Right cardiac atrium (tissue), 5 donors: ENCODE measurements around the gene MAP3K5. TPM values are rescaled to one million over a fixed set of nuclear protein-coding genes. Genes with fewer than 3 reads are reported as not detected.
A peak's percentile ranks its signal among the peaks of the same experiment; 100 is the strongest.
"Not testable (repeated sequence)": the region's sequence is repeated elsewhere in the genome, so short reads cannot be mapped to it uniquely, and the experiment has no call there.

Experiments
- ATAC-seq, 2 donors: fragments of 200-7000 bp; cut with Tn5 transposase; one replicate each; pipeline versions ENCODE4 v1.8.0 to v1.9.1; 2020; ENCODE audit warnings: moderate library complexity in 2 of 2, mild to moderate bottlenecking in 1 of 2
- DNase-seq, 3 donors: peaks; one replicate each; pipeline ENCODE4 v3.0.0-alpha.2; 2020
- H3K27ac ChIP-seq: one replicate; pipeline ENCODE4 v1.5.1; 2013; ENCODE audit warnings: mild to moderate bottlenecking, low read length, control low read depth, moderate library complexity
- H3K27me3 ChIP-seq: one replicate; pipeline ENCODE4 v1.6.1; 2013; ENCODE audit not compliant: control insufficient read depth, insufficient read depth
- H3K4me1 ChIP-seq: one replicate; pipeline ENCODE4 v1.6.1; 2013; ENCODE audit warnings: low read length; ENCODE audit not compliant: control insufficient read depth, insufficient read depth
- H3K4me3 ChIP-seq: one replicate; pipeline ENCODE4 v1.5.1; 2013; ENCODE audit warnings: low read length, control low read depth
- H3K9me3 ChIP-seq: one replicate; pipeline ENCODE4 v1.6.1; 2013; ENCODE audit warnings: low read length; ENCODE audit not compliant: control insufficient read depth
- WGBS: extraction: QIAGEN DNeasy Blood & Tissue Kit; methylation state at CpG from one replicate; pipeline ENCODE4 v1.1.7; 2013; 5-methylcytosine and 5-hydroxymethylcytosine counted together
- intact Hi-C, 4 donors: fragments of 100-400 bp; cut with DNase I; formaldehyde crosslinking; loops; one replicate each; pipeline versions ENCODE4 v1.11.0 to v1.14.0; 2022 to 2023
- polyA plus RNA-seq: library from polyadenylated mRNA; stranded (reverse); fragments of 200-250 nt; gene quantifications from one replicate; pipeline ENCODE4 v1.2.3, GENCODE V29; 2013
- total RNA-seq, 4 donors: library from RNA; stranded (reverse); fragmentation: NEBNext Ultra II Directional; extraction: Animal tissue kit (Norgen Biotek cat#: 25700); gene quantifications; one replicate each; pipeline ENCODE4 v1.2.1, GENCODE V29; 2021
- donor health status: healthy with polysubstance abuse.
- donor health status: DM: no; HTN: yes; CAD: no.
- donor health status: DM: no; HTN: no; CAD: no.
- donor health status: DM: no; HTN: yes; CAD: no; lungs with severe emphysema.
- donor health status: DM: yes; HTN: yes; CAD: no.

The MAP3K5 gene
- total and polyA plus RNA-seq, 5 donors: 2.8 to 7.3 (median 4.0) TPM

DNA sequence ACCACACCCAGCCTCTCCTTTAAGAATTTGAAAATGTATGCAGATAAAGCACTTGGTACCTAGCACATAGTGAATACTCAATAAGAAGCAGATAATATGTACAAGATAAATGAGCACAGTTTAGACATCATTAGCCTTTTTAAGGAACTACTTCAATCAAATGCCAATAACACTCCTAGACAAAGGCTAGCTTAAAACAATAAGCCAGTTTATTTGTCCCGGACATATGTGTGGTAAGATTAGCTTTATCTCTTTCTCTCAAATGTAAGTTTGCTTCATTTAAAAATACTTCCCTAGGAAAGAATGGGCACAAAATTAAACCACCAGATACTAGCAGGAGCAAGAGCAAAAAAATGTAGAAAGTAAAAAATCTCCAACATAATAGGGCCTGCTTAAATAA, 73.8 kb downstream of the MAP3K5 start:
- no peak for DNase-seq
- Histone ChIP-seq H3K27ac (no peak overlapping the region), H3K27me3 (no peaks in the 10 kb centered on the region), H3K9me3 (no peaks in the 10 kb centered on the region), H3K4me3 (no peak overlapping the region), H3K4me1 (no peaks in the 10 kb centered on the region)
- peak in 1 of 2 donors; percentile 33 for ATAC-seq
- intact Hi-C loops: no loop called here
- 38% methylated on average over 1 of the region's 1 CpG for WGBS

DNA sequence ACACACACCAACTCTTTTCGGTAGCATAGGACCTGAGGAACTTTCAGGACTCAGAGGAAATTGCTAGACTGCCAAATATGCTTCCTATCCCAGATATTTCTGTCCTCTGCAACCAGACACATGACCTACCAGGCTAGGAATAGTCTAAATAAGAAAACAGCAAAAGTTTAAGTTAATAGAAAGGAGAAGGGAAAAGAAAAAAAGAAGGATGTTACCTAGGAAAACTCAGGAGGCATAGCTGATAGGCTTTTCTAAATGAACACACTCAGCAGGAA, 74.6 kb downstream of the MAP3K5 start:
- DNase-seq (no peak), ATAC-seq (peak; percentile 54 to 80)
- H3K4me1 ChIP-seq: no peaks in the 10 kb centered on the region
- WGBS: 10% methylated on average over 1 of the region's 1 CpG
- no peaks in the 10 kb centered on the region for H3K27me3 ChIP-seq
- no peak overlapping the region for H3K27ac ChIP-seq
- no peaks in the 10 kb centered on the region for H3K9me3 ChIP-seq
- intact Hi-C loops: no loop called here
- peak overlapping the region; percentile 15 for H3K4me3 ChIP-seq

DNA sequence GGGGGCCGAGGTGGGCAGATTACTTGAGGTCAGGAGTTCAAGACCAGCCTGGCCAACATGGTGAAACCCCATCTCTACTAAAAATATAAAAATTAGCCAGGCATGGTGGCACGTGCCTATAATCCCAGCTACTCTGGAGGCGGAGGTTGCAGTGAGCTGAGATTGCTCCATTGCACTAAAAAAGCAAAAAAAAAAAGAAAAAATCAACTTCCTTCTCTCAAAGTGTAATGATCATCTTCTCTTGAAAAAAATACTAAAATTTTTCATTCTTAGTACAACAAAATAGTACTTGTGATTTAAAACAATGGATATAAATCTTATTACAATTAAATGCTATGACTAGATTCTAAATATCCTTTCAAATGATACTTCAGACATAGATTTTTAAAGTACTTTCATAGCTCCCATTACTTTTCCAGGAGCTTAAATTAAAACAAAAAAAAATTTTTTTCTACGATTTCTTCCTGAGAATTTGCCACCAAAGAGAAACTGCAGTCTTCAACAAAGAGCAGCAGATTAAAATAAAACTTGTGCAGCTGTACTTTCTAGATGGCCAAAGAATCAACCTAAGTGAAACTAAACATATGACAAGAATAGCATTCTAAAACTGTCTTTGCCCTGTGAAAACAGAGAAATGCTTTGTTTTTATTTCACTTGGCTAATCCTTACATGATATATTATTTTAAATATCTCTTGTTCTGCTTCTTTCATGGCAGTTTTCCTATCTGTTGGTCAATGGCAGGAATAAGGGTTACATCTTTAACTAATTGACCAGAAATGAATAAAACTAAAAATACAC, 75.2 kb downstream of the MAP3K5 start:
- Histone ChIP-seq H3K9me3 (no peaks in the 10 kb centered on the region), H3K4me1 (no peaks in the 10 kb centered on the region), H3K4me3 (peak overlapping the region; percentile 15), H3K27ac (no peak overlapping the region), H3K27me3 (no peaks in the 10 kb centered on the region)
- ATAC-seq (no peak), DNase-seq (no peak)
- intact Hi-C loops: no loop called here
- WGBS: 34% methylated on average over 4 of the region's 4 CpGs

DNA sequence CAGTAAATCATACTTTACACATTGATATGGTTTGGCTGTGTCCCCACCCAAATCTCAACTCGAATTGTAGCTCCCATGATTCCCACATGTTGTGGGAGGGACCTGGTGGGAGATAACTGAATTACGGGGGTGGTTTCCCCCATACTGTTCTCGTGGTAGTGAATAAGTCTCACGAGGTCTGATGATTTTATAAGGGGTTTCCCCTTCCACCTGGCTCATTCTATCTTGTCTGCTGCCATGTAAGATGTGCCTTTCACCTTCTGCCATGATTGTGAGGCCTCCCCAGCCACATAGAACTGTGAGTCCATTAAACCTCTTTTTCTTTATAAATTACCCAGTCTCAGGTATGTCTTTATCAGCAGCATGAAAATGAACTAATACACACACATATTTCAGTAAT, 79.6 kb downstream of the MAP3K5 start:
- H3K27ac ChIP-seq, H3K4me3 ChIP-seq, H3K4me1 ChIP-seq, DNase-seq, intact Hi-C loops, ATAC-seq, H3K9me3 ChIP-seq, H3K27me3 ChIP-seq: not testable (repeated sequence)
- WGBS: 79% methylated on average over 4 of the region's 4 CpGs

- no peak for ATAC-seq
- intact Hi-C loops: no loop called here
- Histone ChIP-seq H3K4me1 (no peaks in the 10 kb centered on the region), H3K4me3 (no peak overlapping the region), H3K27me3 (no peaks in the 10 kb centered on the region), H3K27ac (no peak overlapping the region), H3K9me3 (no peaks in the 10 kb centered on the region)
- no peak for DNase-seq
- WGBS: 66% methylated on average over 2 of the region's 2 CpGs
Observed at GRCh38 chr6:136711644-136712043, 80.6 kb downstream of the MAP3K5 start.

- Histone ChIP-seq H3K4me1 (no peaks in the 10 kb centered on the region), H3K27ac (no peak overlapping the region), H3K27me3 (no peaks in the 10 kb centered on the region), H3K4me3 (no peak overlapping the region), H3K9me3 (no peaks in the 10 kb centered on the region)
- intact Hi-C loops: no loop called here
- DNase-seq (no peak), ATAC-seq (no peak)
- WGBS: 77% methylated on average over 7 of the region's 7 CpGs
Observed at GRCh38 chr6:136710877-136711552, 81.3 kb downstream of the MAP3K5 start.

DNA sequence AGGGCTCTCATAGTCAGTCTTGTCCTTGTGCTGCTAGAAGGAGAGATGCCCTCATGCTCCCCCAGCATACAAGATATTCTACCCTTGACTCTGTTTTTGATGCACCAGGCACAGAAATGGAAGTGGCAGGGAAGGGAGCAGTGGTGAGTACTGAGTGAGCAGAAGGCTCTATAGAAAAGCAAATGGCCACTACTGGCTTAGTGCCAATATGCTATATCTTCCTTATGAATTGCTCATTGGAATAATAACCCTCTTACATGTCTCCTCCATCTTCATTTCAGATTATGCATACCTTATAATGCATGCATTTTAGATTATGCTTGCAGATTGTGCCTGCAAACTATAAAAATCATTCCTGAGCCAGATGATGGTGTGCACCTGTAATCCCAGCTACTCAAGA, 82.8 kb downstream of the MAP3K5 start:
- DNase-seq (no peak), ATAC-seq (no peak)
- Histone ChIP-seq H3K4me3 (no peak overlapping the region), H3K27me3 (no peaks in the 10 kb centered on the region), H3K4me1 (no peaks in the 10 kb centered on the region), H3K9me3 (no peaks in the 10 kb centered on the region), H3K27ac (no peak overlapping the region)
- intact Hi-C loops: no loop called here

DNA sequence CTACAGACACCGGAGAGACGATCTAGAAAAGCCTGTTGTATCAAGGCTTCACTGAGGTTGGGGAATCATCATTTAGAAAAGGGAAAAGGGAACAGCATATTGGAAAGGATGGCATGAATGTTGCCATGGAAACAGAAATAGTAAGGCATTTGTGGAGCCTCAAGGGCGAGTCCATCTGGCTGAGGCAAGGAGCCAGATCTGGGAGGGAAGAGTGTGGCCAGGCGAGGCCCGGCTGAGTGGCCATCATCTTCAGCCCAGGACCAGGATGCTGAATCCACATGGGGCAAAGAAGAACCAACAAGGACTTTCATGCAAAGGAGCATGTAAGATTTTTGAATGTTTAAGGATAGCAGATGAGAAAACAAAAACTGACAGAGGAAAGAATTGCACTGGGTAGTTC, 85.8 kb downstream of the MAP3K5 start:
- no peak overlapping the region for H3K27ac ChIP-seq
- 78% methylated on average over 5 of the region's 5 CpGs for WGBS
- ATAC-seq: no peak
- no peak for DNase-seq
- intact Hi-C loops: no loop called here
- H3K9me3 ChIP-seq: no peaks in the 10 kb centered on the region
- H3K4me1 ChIP-seq: no peaks in the 10 kb centered on the region
- no peak overlapping the region for H3K4me3 ChIP-seq
- no peaks in the 10 kb centered on the region for H3K27me3 ChIP-seq

DNA sequence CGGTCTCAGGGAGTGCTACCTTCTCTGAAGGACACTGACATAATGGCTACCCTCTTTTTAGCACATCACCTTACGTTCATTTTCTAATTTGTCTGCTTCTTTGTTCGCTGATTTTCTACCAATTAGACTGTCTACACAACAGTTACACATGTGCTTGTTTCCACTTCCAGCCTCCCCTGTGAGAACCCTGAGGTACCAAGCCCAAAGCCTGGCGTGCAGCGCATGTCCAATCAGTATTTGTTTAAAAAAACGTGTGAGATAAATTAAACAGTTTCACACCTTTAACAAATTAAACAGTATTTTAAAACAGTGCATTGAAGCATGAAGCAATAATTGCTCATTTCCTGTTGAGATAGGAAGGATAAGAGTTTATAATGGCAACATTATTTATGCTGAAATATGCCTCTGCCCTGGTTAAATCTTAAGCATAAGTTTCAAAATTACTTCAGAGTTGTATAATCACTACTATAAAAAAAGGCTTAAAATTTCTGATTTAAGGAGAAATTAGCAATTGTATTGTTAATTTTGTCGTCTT, 88.9 kb downstream of the MAP3K5 start:
- H3K9me3 ChIP-seq: no peaks in the 10 kb centered on the region
- ATAC-seq (no peak), DNase-seq (no peak)
- no peak overlapping the region for H3K27ac ChIP-seq
- intact Hi-C loops: no loop called here
- no peaks in the 10 kb centered on the region for H3K27me3 ChIP-seq
- 83% methylated on average over 7 of the region's 7 CpGs for WGBS
- H3K4me1 ChIP-seq: no peaks in the 10 kb centered on the region
- no peak overlapping the region for H3K4me3 ChIP-seq

GRCh38 chr6:136701045-136701444, 91.2 kb downstream of the MAP3K5 start:
- H3K9me3 ChIP-seq: no peaks in the 10 kb centered on the region
- H3K4me3 ChIP-seq: no peak overlapping the region
- H3K27me3 ChIP-seq: no peaks in the 10 kb centered on the region
- H3K4me1 ChIP-seq: no peaks in the 10 kb centered on the region
- WGBS: 84% methylated on average over 3 of the region's 3 CpGs
- intact Hi-C loops: no loop called here
- DNase-seq: no peak
- no peak overlapping the region for H3K27ac ChIP-seq
- ATAC-seq: no peak

- no peaks in the 10 kb centered on the region for H3K27me3 ChIP-seq
- H3K4me3 ChIP-seq: no peak overlapping the region
- DNase-seq (no peak), ATAC-seq (no peak)
- no peak overlapping the region for H3K27ac ChIP-seq
- WGBS: 72% methylated on average over 5 of the region's 5 CpGs
- no peaks in the 10 kb centered on the region for H3K4me1 ChIP-seq
- intact Hi-C loops: no loop called here
- no peaks in the 10 kb centered on the region for H3K9me3 ChIP-seq
Observed at GRCh38 chr6:136699358-136699757, 92.9 kb downstream of the MAP3K5 start.
